GM19455 (cell line): Measurements from ENCODE around the gene ACTN1.

ENCODE experiments used
- ATAC-seq: cut with Tn5 transposase; IDR thresholded peaks from one replicate; pipeline ENCODE4 v1.9.1; 2021; ENCODE audit not compliant: unreplicated experiment

ACTN1 gene

GRCh38 chr14:68892961-68893360, 86.1 kb downstream of the ACTN1 start:
- ATAC-seq = no peak

- no peak for ATAC-seq
Measured at GRCh38 chr14:68891851-68892660, 87.0 kb downstream of the ACTN1 start.

- ATAC-seq = no peak
Measured at GRCh38 chr14:68890173-68890931, 88.8 kb downstream of the ACTN1 start.

GRCh38 chr14:68888883-68889282, 90.2 kb downstream of the ACTN1 start:
- no peak for ATAC-seq

- ATAC-seq = no peak
Measured at GRCh38 chr14:68888025-68888850, 90.9 kb downstream of the ACTN1 start.

- ATAC-seq = no peak
Measured at GRCh38 chr14:68886109-68886434, 93.0 kb downstream of the ACTN1 start.

GRCh38 chr14:68885226-68886108, 93.6 kb downstream of the ACTN1 start:
- no peak for ATAC-seq

GRCh38 chr14:68884031-68885030, 94.8 kb downstream of the ACTN1 start:
- ATAC-seq = no peak

GRCh38 chr14:68882235-68882634, 96.9 kb downstream of the ACTN1 start:
- ATAC-seq = no peak

GRCh38 chr14:68881396-68881795, 97.7 kb downstream of the ACTN1 start:
- no peak for ATAC-seq

- no peak for ATAC-seq
Measured at GRCh38 chr14:68880581-68881105, 98.5 kb downstream of the ACTN1 start.

- ATAC-seq = no peak
Measured at GRCh38 chr14:68879841-68880575, 99.1 kb downstream of the ACTN1 start.

- ATAC-seq = no peak
Measured at GRCh38 chr14:68879321-68879781, 99.8 kb downstream of the ACTN1 start.

GRCh38 chr14:68878908-68879307, 100.2 kb downstream of the ACTN1 start:
- ATAC-seq = no peak

GRCh38 chr14:68877993-68878575, 101.0 kb downstream of the ACTN1 start:
- no peak for ATAC-seq

GRCh38 chr14:68876976-68877375, 102.1 kb downstream of the ACTN1 start:
- ATAC-seq = no peak

GRCh38 chr14:68874746-68875155, 104.4 kb downstream of the ACTN1 start:
- no peak for ATAC-seq

GRCh38 chr14:68873376-68873775, 105.7 kb downstream of the ACTN1 start:
- ATAC-seq = no peak
